ENCODE data around the gene SH3GL3.

The SH3GL3 gene

DNA sequence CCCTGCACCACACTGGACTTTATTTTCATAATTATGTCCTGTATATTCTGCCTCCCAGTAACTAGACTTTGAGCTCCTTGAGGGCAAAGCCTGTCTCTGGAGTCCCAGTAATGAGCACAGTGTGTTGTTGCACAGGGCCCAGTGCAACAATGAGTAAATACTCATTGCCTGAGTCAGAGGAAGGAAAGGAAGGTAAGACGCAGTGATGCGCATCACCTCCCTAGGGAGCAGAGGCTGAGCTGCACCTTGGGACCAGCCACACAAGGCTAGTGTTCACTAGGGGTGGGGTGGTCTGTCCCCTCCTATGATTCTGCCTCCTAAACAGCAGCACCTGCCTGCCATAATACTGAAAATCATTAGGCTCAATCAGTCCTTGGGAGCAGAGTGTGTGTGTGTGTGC, 120.2 kb downstream of the SH3GL3 start:
- Histone ChIP-seq H3K36me3 (ENCODE audit: insufficient read depth, low read length) (no peaks in the 10 kb centered on the region), H3K4me1 (ENCODE audit: insufficient read depth, low read length) (no peaks in the 10 kb centered on the region), H3K27me3 (ENCODE audit: insufficient read depth, low read length) (no peaks in the 10 kb centered on the region), H3K9ac (ENCODE audit: low read depth, low read length) (no peak overlapping the region), H3K4me3 (ENCODE audit: low read length) (no peak overlapping the region), H3K9me3 (ENCODE audit: insufficient read depth, low read depth, low read length) (no peaks in the 10 kb centered on the region), H3K27ac (ENCODE audit: low read depth, low read length) (no peak overlapping the region)
- WGBS, result 97% methylated on average over 2 of the region's 2 CpGs

DNA sequence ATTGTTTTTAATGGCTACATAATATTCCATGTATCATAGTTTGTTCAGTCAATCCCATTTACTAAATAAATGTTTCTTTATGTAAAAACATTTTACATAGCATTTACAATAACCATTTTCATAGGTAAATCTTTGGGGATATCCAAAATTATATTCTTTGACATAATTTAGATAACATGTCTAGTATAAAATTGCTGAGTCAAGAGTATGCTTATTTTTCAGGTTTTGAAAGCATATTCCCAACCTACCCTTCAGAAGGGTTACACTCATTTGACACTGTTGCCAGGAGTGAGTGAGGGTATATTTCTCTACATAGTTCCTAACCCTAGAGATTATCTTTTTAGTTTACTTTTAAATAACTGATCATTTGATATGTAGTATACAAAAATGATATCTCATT, 122.2 kb downstream of the SH3GL3 start:
- Histone ChIP-seq H3K27me3 (ENCODE audit: insufficient read depth, low read length) (no peaks in the 10 kb centered on the region), H3K9me3 (ENCODE audit: insufficient read depth, low read depth, low read length) (no peaks in the 10 kb centered on the region), H3K4me3 (ENCODE audit: low read length) (no peak overlapping the region), H3K4me1 (ENCODE audit: insufficient read depth, low read length) (no peaks in the 10 kb centered on the region), H3K9ac (ENCODE audit: low read depth, low read length) (no peak overlapping the region), H3K27ac (ENCODE audit: low read depth, low read length) (no peak overlapping the region), H3K36me3 (ENCODE audit: insufficient read depth, low read length) (no peaks in the 10 kb centered on the region)

DNA sequence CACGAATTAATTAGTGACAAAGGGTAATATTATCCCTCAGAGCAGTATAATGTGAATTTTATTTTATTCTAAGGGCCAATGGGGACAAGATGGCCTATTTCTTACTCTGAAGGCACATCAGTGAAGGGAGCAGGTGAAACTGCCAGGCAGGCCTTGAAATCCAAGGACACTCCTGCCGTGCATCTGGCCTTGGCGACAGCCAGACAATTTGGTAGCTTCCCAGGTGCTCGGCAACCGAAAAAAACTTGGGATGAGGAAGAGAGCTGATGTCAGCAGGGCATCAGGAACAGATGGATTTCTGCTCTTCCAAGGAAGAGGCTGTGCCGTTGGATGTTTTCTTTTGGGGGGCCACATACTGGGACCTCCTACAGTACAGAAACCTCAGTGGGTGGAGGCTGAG, 123.6 kb downstream of the SH3GL3 start:
- no peak overlapping the region for H3K4me3 ChIP-seq (ENCODE audit: low read length)
- 85% methylated on average over 6 of the region's 6 CpGs for WGBS
- H3K9me3 ChIP-seq (ENCODE audit: insufficient read depth, low read depth, low read length), result no peaks in the 10 kb centered on the region
- no peak overlapping the region for H3K27ac ChIP-seq (ENCODE audit: low read depth, low read length)
- H3K9ac ChIP-seq (ENCODE audit: low read depth, low read length), result no peak overlapping the region
- no peaks in the 10 kb centered on the region for H3K36me3 ChIP-seq (ENCODE audit: insufficient read depth, low read length)
- no peaks in the 10 kb centered on the region for H3K27me3 ChIP-seq (ENCODE audit: insufficient read depth, low read length)
- H3K4me1 ChIP-seq (ENCODE audit: insufficient read depth, low read length), result no peaks in the 10 kb centered on the region

DNA sequence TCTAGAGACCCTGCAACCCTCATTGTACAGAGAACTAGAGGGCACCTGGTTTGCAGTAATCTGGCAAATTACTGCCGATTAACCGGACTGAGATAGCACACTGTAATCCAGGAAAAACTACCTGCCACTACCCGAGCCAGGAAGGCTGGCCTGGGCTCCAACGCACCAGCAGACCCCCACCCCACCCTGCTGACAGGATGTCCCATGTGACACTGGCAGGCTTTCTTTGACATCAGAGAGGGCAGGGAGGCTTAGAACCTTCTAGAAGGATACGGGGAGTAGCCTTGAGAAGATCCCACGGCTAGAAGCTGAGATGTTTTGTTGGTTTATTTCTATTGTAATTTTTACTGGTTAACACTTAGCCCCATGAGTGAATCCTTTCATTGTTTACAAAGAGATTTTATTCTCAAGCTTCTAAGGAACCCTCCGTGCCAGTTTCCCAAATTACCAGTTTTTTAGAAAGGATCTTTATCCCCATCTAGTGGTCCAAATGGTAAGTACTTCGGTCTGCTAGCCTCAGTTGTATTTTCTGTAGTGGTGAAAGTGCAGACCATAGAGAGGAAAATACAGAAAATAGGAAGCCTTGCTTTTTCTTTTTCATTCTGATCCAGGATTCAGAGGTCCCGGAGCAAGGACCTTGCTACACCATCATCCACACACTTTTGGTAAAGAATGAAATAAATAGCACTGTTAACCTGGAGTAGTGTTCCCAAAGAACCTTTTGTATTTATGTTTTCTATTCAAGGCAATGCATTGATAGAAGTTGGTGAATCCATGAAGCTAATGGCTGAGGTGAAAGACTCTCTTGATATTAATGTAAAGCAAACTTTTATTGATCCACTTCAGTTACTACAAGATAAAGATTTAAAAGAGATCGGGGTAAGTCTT, 124.9 kb downstream of the SH3GL3 start:
- no peak overlapping the region for H3K9ac ChIP-seq (ENCODE audit: low read depth, low read length)
- H3K36me3 ChIP-seq (ENCODE audit: insufficient read depth, low read length), result no peaks in the 10 kb centered on the region
- H3K4me3 ChIP-seq (ENCODE audit: low read length), result no peak overlapping the region
- no peaks in the 10 kb centered on the region for H3K4me1 ChIP-seq (ENCODE audit: insufficient read depth, low read length)
- H3K27ac ChIP-seq (ENCODE audit: low read depth, low read length), result no peak overlapping the region
- WGBS, result 59% methylated on average over 8 of the region's 10 CpGs
- no peaks in the 10 kb centered on the region for H3K9me3 ChIP-seq (ENCODE audit: insufficient read depth, low read depth, low read length)
- H3K27me3 ChIP-seq (ENCODE audit: insufficient read depth, low read length), result no peaks in the 10 kb centered on the region

DNA sequence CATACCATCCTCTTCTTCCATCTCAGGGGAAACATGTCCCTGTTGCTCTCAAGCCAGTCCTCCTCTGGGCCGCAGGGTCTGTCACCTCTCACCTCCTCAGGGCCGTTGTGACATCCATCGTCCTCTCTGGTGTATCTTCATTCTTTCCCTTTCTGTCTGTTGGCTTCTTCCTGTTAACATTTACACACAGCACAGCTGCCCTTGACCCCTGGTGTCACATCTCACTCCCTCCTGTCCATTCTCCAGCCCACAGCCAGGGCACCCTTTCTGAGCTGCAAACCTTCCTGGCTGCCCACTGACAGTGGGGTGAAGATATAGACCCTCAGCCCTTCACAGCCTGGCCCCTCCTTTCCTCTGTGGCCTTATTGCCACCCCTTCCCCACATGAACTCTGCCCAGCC, 127.2 kb downstream of the SH3GL3 start:
- Histone ChIP-seq H3K4me1 (ENCODE audit: insufficient read depth, low read length) (no peaks in the 10 kb centered on the region), H3K4me3 (ENCODE audit: low read length) (no peak overlapping the region), H3K36me3 (ENCODE audit: insufficient read depth, low read length) (no peaks in the 10 kb centered on the region), H3K9ac (ENCODE audit: low read depth, low read length) (no peak overlapping the region), H3K27me3 (ENCODE audit: insufficient read depth, low read length) (no peaks in the 10 kb centered on the region), H3K27ac (ENCODE audit: low read depth, low read length) (no peak overlapping the region), H3K9me3 (ENCODE audit: insufficient read depth, low read depth, low read length) (no peaks in the 10 kb centered on the region)
- 92% methylated on average over 3 of the region's 3 CpGs for WGBS

DNA sequence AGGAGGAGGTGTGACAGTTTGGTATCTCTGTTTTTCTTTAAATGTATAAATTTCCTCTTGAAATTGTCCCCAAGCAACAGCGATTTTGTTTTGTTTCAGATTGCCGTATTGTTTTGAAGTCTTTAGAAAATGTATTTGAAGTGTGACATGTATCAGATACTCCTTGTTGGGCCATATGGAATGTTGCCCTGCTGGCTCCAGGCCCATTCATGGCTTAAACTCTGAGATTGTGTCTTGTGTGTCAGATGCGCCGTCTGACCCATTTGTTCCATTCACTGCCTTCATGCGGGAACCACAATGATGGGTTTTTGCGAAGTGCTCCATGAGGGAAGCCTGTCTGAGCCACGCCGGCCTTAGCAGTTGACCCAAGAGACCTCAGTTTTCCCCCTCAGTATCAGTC, 131.6 kb downstream of the SH3GL3 start:
- no peaks in the 10 kb centered on the region for H3K4me1 ChIP-seq (ENCODE audit: insufficient read depth, low read length)
- WGBS, result 96% methylated on average over 8 of the region's 8 CpGs
- no peaks in the 10 kb centered on the region for H3K36me3 ChIP-seq (ENCODE audit: insufficient read depth, low read length)
- H3K9ac ChIP-seq (ENCODE audit: low read depth, low read length), result no peak overlapping the region
- no peak overlapping the region for H3K4me3 ChIP-seq (ENCODE audit: low read length)
- H3K27me3 ChIP-seq (ENCODE audit: insufficient read depth, low read length), result no peaks in the 10 kb centered on the region
- H3K27ac ChIP-seq (ENCODE audit: low read depth, low read length), result no peak overlapping the region
- no peaks in the 10 kb centered on the region for H3K9me3 ChIP-seq (ENCODE audit: insufficient read depth, low read depth, low read length)

DNA sequence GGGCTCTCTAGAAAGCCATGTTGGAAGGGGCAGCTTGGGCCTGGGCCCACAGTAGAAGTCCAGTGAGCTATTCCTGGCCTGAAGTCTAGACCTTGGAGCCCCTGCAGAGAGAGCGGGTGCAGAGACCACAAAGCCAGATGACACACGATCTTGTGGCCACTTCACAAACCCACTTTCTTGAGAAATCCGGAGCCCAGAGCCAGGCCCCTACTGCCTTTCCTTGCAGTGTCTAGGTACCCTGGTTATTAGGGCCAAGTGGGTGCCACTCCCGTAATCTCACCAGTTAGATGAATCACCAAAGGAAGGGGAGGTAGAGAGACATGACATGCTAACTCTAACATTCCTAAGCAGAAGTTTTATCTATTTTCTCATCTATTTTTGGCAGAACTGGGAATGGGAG, 134.2 kb downstream of the SH3GL3 start:
- 94% methylated on average over 4 of the region's 4 CpGs for WGBS
- Histone ChIP-seq H3K27me3 (ENCODE audit: insufficient read depth, low read length) (no peaks in the 10 kb centered on the region), H3K9ac (ENCODE audit: low read depth, low read length) (no peak overlapping the region), H3K4me3 (ENCODE audit: low read length) (no peak overlapping the region), H3K27ac (ENCODE audit: low read depth, low read length) (no peak overlapping the region), H3K4me1 (ENCODE audit: insufficient read depth, low read length) (no peaks in the 10 kb centered on the region), H3K36me3 (ENCODE audit: insufficient read depth, low read length) (no peaks in the 10 kb centered on the region), H3K9me3 (ENCODE audit: insufficient read depth, low read depth, low read length) (no peaks in the 10 kb centered on the region)

DNA sequence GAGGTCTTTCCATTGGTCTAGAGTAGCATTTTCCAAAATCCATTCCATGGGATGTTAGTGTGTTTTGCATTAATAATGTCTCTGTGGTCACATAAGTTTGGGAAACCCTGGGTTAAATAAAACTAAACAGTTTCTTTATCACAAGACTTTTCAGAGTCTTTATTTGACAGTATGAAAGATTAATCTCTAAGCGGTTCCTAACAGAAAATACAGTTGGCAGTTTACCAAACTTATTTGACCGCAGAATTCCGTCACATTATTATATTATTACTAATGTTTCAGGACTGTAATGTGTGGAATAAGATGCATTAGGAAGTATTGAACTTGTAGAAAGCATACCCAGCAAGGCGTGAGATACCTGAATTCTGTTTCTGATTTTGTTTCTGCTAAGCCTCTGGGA, 135.2 kb downstream of the SH3GL3 start:
- Histone ChIP-seq H3K4me1 (ENCODE audit: insufficient read depth, low read length) (no peaks in the 10 kb centered on the region), H3K36me3 (ENCODE audit: insufficient read depth, low read length) (no peaks in the 10 kb centered on the region), H3K9ac (ENCODE audit: low read depth, low read length) (no peak overlapping the region), H3K27ac (ENCODE audit: low read depth, low read length) (no peak overlapping the region), H3K9me3 (ENCODE audit: insufficient read depth, low read depth, low read length) (no peaks in the 10 kb centered on the region), H3K27me3 (ENCODE audit: insufficient read depth, low read length) (no peaks in the 10 kb centered on the region), H3K4me3 (ENCODE audit: low read length) (no peak overlapping the region)
- WGBS, result 92% methylated on average over 1 of the region's 4 CpGs

DNA sequence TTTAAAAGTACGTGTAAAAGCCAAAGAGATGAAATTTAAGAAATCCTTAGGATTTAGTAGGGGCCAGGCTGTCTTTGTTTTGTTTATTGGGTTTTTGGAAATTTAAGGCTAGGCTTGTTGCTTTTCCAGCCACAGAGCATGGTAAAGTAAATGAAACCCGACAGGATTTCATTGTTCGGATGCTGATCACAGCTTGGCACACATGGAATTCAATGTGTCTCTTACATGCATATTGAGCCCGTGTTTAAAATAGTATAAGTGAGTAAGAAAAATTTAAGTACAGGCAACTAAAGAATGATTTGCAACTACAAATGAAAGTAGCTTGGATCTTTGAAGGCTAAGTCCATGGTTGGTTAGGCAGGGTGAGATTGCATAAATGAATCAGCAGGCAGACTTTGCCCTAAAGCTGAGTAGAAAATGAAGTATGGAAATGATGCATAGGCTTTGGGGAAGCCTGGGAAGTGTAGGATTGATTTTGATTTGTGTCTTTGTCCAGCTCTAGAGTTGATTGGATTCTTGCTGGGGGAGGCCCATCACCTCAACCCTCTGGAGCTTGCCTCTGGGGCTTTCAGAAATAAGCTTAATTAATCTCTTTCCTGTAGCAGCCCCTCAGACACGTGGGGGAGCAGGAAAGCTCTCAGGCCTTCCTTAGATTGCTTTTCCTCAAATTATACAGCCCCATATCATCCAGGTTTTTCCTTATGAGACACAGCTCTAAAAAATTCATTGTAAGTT, 138.6 kb downstream of the SH3GL3 start:
- Histone ChIP-seq H3K27ac (ENCODE audit: low read depth, low read length) (no peak overlapping the region), H3K27me3 (ENCODE audit: insufficient read depth, low read length) (no peaks in the 10 kb centered on the region), H3K36me3 (ENCODE audit: insufficient read depth, low read length) (no peaks in the 10 kb centered on the region), H3K4me1 (ENCODE audit: insufficient read depth, low read length) (no peaks in the 10 kb centered on the region), H3K4me3 (ENCODE audit: low read length) (no peak overlapping the region), H3K9me3 (ENCODE audit: insufficient read depth, low read depth, low read length) (no peaks in the 10 kb centered on the region), H3K9ac (ENCODE audit: low read depth, low read length) (no peak overlapping the region)
- WGBS, result 87% methylated on average over 5 of the region's 5 CpGs

DNA sequence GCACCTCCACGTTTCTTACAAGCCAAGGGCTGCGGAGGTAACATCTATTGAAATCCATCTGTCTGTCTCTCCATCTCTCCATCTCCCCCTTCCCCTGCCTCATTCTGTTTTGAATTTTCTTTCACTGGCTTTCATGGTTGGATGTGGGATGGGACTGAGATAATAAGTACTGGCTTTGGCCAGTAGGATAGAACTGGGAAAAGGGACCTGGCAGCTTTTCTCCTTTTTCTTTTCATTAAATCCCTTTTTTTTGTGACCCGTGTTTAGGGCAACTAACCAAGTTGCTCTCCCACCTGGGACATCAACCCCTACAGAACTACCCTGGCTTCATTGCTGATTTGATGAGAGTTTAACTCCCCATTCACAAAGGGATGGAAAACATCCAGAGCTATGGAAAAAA, 139.9 kb downstream of the SH3GL3 start:
- no peaks in the 10 kb centered on the region for H3K27me3 ChIP-seq (ENCODE audit: insufficient read depth, low read length)
- no peak overlapping the region for H3K9ac ChIP-seq (ENCODE audit: low read depth, low read length)
- no peaks in the 10 kb centered on the region for H3K9me3 ChIP-seq (ENCODE audit: insufficient read depth, low read depth, low read length)
- WGBS, result 87% methylated on average over 3 of the region's 3 CpGs
- H3K27ac ChIP-seq (ENCODE audit: low read depth, low read length), result no peak overlapping the region
- no peaks in the 10 kb centered on the region for H3K4me1 ChIP-seq (ENCODE audit: insufficient read depth, low read length)
- no peaks in the 10 kb centered on the region for H3K36me3 ChIP-seq (ENCODE audit: insufficient read depth, low read length)
- no peak overlapping the region for H3K4me3 ChIP-seq (ENCODE audit: low read length)

DNA sequence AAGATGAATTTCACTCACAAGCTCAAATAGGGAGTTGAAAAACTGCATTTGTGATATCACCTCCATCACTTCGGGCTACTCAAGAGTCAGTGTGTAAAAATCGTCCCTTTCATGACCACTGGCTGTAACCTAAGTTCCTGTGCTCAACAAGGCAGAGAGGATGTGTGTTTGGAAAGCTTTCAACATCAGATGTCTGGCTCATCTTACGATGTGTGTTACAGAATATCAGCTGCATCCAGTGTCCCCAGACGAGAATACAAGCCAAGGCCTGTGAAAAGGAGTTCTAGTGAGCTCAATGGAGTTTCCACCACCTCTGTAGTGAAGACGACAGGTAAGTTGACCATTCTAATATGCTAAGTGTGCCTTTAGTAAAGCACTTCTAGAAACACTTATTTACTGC, 141.3 kb downstream of the SH3GL3 start:
- H3K27me3 ChIP-seq (ENCODE audit: insufficient read depth, low read length), result no peaks in the 10 kb centered on the region
- H3K9me3 ChIP-seq (ENCODE audit: insufficient read depth, low read depth, low read length), result no peaks in the 10 kb centered on the region
- WGBS, result 95% methylated on average over 5 of the region's 5 CpGs
- H3K9ac ChIP-seq (ENCODE audit: low read depth, low read length), result no peak overlapping the region
- H3K4me1 ChIP-seq (ENCODE audit: insufficient read depth, low read length), result no peaks in the 10 kb centered on the region
- no peaks in the 10 kb centered on the region for H3K36me3 ChIP-seq (ENCODE audit: insufficient read depth, low read length)
- no peak overlapping the region for H3K4me3 ChIP-seq (ENCODE audit: low read length)
- H3K27ac ChIP-seq (ENCODE audit: low read depth, low read length), result no peak overlapping the region

Data from HUES64 (cell line).